Retina (tissue), 1 donor: ENCODE results near the gene MOB3A.

Experiments
- DNase-seq: peaks from one replicate; pipeline ENCODE4 v3.0.0-alpha.2; 2016

The MOB3A gene

GRCh38 chr19:2021453-2022140 lies 74.5 kb downstream of the MOB3A start:
- no peak for DNase-seq
